Measurements from ENCODE around the gene ACOXL.

- no peak for TF ChIP-seq CTCF (IDR thresholded peaks at IDR 0.05)
- no peak for TF ChIP-seq POLR2A (IDR thresholded peaks at IDR 0.05)
Observed at GRCh38 chr2:110688594-110689091, 43.7 kb upstream of the ACOXL start.

All from right lobe of liver (tissue), 4 donors.